Muscle layer of duodenum (tissue), 2 donors: ENCODE results near the gene COL8A1.

ENCODE experiments used
- H3K27ac ChIP-seq: one replicate; pipeline ENCODE4 v1.7.0; 2013; ENCODE audit warnings: mild to moderate bottlenecking, low read length
- H3K27me3 ChIP-seq: one replicate; pipeline ENCODE4 v1.7.0; 2013; ENCODE audit warnings: low read depth, mild to moderate bottlenecking, control low read depth, low read length
- H3K36me3 ChIP-seq, 2 donors: one replicate each; pipeline ENCODE4 v1.7.0; 2013; ENCODE audit warnings: low read length in 2 of 2, control low read depth in 1 of 2, mild to moderate bottlenecking in 1 of 2; ENCODE audit not compliant: insufficient read depth in 2 of 2, control insufficient read depth in 1 of 2
- H3K4me1 ChIP-seq, 2 donors: one replicate each; pipeline ENCODE4 v1.7.0; 2013; ENCODE audit warnings: low read length in 2 of 2, mild to moderate bottlenecking in 2 of 2, control low read depth in 1 of 2, moderate library complexity in 1 of 2; ENCODE audit not compliant: insufficient read depth in 2 of 2, control insufficient read depth in 1 of 2
- H3K4me3 ChIP-seq, 2 donors: one replicate each; pipeline ENCODE4 v1.7.0; 2013; ENCODE audit warnings: low read length in 2 of 2, low read depth in 1 of 2, mild to moderate bottlenecking in 1 of 2
- H3K9me3 ChIP-seq, 2 donors: one replicate each; pipeline ENCODE4 v1.7.0; 2013; ENCODE audit warnings: low read length in 2 of 2, control low read depth in 1 of 2, mild to moderate bottlenecking in 1 of 2; ENCODE audit not compliant: control insufficient read depth in 1 of 2
- donor health status: healthy.

Gene COL8A1

DNA sequence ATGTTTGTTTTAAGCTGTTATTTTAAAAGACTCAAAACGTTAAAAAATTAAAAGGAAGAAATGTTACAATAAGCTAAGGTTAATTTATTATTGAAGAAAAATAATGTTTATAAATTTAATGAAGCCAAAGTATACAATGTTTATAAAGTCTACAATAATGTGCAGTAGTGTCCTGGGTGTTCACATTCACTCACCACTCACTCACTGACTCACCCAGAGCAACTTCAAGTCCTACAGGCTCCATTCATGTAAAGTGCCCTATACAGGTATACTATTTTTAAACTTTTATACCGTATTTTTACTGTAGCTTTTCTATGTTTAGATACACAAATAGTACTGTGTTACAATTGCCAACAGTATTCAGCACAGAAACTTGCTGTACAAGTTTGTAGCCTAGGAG, 55.2 kb downstream of the COL8A1 start:
- no peaks in the 10 kb centered on the region for H3K36me3 ChIP-seq
- H3K4me3 ChIP-seq = no peak overlapping the region
- H3K9me3 ChIP-seq = no peaks in the 10 kb centered on the region
- no peak overlapping the region for H3K27ac ChIP-seq
- H3K27me3 ChIP-seq = no peaks in the 10 kb centered on the region
- no peaks in the 10 kb centered on the region for H3K4me1 ChIP-seq

DNA sequence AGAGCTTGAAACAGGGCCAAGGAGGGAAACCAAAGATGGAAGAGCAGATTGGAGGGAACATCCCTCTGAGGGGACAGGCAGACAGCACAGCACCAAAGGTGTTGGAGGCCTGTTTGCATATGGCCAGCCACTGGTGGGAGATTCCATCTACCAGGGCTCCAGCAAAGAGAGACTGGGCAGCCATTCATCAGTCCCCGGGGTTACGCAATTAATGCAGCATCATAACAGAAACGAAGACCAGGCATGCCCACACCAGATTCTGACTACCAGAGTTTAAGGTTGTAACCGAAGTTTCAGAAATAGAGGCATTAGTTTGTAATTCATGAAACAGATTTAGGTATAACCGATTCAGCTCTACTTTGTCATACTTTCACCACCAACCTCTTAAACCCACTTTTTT, 58.1 kb downstream of the COL8A1 start:
- H3K4me3 ChIP-seq = no peak overlapping the region
- H3K27me3 ChIP-seq = no peaks in the 10 kb centered on the region
- no peaks in the 10 kb centered on the region for H3K4me1 ChIP-seq
- H3K9me3 ChIP-seq = no peaks in the 10 kb centered on the region
- no peaks in the 10 kb centered on the region for H3K36me3 ChIP-seq
- no peak overlapping the region for H3K27ac ChIP-seq

DNA sequence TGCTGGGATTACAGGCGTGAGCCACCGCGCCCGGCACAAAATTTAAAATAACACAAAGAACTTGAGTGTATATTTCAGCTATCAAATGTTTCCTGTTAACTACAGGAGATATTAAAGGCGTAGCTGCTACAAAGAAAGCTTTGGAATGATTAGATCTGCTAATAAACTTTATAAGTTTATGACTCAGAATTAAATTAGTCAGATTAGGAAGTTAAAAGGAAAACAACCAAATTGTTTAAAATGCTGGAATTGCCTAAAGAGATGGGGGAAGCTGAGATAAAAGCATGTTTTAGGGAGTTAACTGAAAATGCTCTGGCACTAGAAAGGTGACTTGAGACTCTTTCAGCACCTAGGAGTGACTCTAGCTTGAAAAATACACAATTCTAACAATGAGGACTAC, 58.9 kb downstream of the COL8A1 start:
- no peaks in the 10 kb centered on the region for H3K9me3 ChIP-seq
- no peak overlapping the region for H3K4me3 ChIP-seq
- no peaks in the 10 kb centered on the region for H3K27me3 ChIP-seq
- no peak overlapping the region for H3K27ac ChIP-seq
- no peaks in the 10 kb centered on the region for H3K36me3 ChIP-seq
- no peaks in the 10 kb centered on the region for H3K4me1 ChIP-seq

DNA sequence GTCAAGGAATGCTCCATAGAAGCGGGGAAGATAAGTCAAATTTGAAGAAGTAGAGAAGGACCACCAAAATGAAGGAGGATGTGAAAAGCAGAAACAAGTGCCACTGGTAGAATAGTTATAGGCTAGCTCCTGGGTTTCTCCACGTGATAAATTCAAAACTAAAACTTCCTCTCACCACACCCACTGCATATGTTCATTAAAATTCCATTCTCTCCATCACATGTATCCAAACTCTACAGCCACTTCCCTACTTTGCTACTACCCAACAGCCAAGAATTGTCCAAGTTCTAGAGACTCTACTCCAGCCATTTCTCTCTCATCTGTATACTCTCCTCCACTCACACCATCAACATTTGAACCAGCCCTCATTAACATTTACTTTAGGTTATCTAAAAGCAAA, 60.5 kb downstream of the COL8A1 start:
- Histone ChIP-seq H3K27me3 (no peaks in the 10 kb centered on the region), H3K36me3 (no peaks in the 10 kb centered on the region), H3K4me3 (no peak overlapping the region), H3K4me1 (peaks cover 0 to 5% of the 10 kb centered on the region in 2 donors), H3K27ac (no peak overlapping the region), H3K9me3 (no peaks in the 10 kb centered on the region)

DNA sequence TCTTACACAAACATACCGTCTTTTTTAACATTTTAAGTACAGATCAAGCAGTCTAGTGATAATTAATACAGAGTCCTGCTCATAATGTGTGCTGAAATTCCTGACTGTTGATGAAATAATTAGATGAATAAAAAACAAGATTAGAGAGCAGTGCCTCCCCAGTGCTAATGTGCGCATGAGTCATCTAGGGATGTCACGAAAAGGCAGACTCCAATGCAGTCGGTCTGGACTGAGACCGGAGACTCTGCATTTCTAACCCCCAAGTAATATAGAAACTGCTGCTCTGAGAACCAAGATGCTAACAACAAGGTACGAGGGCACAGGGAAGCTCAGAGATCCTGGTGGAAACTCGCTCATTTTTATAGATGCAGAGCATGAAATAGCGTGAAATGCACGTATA, 61.4 kb downstream of the COL8A1 start:
- H3K4me3 ChIP-seq = no peak overlapping the region

DNA sequence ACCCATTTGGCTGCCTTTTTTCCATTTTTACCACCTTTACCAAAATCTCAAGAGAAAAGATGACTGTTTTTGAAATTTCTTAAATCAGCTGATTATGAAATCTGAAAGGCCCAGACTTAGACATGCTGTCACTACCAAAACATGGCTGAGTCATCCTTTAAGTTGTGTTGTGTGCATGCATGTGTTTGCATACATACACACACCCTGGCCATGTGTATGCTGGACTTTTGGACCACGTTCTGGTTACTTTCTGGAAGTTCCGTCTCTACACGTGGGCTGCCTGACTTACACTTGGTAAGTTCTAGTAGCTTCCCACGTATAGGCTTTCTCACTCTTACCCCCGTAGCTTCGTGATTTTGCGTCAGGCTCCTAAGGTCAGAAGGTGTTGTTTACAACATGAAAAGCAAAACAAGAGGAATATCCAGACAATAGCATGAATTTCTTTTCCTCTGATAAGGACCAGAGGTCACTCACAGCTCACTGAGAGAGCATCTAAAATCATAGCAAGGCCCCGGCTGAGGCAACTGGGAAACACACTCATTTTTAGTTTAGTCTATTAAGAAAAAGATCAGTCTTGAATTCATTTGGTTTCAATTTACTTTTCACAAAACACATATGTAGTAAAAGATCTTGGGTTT, 62.4 kb downstream of the COL8A1 start:
- no peak overlapping the region for H3K27ac ChIP-seq

More for the DNA sequence above, 61.4 kb downstream of the COL8A1 start:
- Histone ChIP-seq H3K27ac (no peak overlapping the region), H3K9me3 (no peaks in the 10 kb centered on the region), H3K4me1 (peaks cover 0 to 5% of the 10 kb centered on the region in 2 donors), H3K36me3 (no peaks in the 10 kb centered on the region), H3K27me3 (no peaks in the 10 kb centered on the region)

DNA sequence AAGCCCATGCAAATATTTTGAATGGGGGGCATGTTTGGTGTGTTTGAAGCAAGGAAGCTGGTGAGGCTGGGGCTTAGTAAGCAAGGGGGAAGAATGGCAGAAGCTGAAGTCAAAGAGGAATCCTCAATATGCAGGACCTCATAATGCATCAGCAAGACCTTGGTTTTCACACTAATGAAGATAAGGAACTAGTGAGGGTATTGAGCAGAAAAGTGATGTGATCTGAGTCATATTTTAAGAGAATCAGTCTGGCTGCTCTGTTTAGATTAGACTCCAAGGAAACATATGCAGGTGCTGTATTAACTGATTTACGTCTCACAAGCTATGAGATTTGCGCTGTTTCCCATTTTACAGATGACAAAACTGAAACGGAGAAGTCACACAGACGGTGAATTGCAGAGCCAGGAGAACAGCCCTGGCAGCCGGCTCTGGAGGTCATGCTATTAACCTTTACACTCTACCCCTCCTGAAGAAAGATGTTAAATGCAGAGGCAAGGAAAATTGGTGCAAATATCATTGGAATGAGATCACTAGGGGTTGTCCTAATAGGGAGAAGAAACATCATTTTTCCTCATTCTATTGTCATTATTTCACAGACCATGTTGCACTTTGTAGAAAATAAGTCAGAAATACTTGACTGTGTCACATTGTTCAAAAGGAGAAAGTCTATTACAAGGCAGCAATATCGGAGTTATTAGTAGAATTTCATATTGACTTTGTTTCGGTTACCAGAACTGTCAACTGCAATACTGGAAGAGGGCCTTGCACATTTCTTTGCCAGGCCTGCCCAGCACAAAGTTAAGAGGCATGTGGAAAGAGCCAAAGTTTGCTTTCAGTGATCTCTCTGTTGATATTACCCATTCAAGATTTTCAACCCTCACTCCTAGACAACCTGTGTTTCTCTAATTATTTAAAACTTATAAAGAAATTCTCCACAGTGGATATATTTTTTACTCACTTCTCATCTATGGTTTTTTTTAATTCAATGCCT, 64.9 kb downstream of the COL8A1 start:
- Histone ChIP-seq H3K4me1 (peaks cover 0 to 11% of the 10 kb centered on the region in 2 donors), H3K4me3 (no peak overlapping the region), H3K36me3 (no peaks in the 10 kb centered on the region), H3K9me3 (no peaks in the 10 kb centered on the region), H3K27me3 (no peaks in the 10 kb centered on the region), H3K27ac (no peak overlapping the region)

More for the DNA sequence above, 62.4 kb downstream of the COL8A1 start:
- no peaks in the 10 kb centered on the region for H3K27me3 ChIP-seq
- H3K9me3 ChIP-seq = no peaks in the 10 kb centered on the region
- peaks cover 0 to 5% of the 10 kb centered on the region in 2 donors for H3K4me1 ChIP-seq
- no peak overlapping the region for H3K4me3 ChIP-seq
- H3K36me3 ChIP-seq = no peaks in the 10 kb centered on the region

DNA sequence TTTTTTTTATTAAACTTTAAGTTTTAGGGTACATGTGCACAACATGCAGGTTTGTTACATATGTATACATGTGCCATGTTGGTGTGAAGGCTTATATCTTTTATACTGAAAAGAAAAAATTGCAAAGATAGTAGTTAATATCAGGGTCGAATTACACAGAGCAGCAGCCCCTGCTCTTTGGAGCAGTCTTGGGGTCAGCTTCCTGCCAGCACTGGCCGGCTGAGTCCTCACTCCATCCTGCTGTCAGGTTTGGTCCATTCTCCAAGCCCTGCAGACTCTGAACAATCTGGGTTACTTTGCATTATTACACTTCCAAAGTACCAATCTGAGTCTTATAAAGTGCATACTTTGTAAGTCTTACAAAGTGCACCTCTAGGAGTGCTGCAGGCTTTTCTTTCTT, 66.0 kb downstream of the COL8A1 start:
- H3K4me3 ChIP-seq = no peak overlapping the region
- no peaks in the 10 kb centered on the region for H3K9me3 ChIP-seq
- H3K27ac ChIP-seq = no peak overlapping the region
- no peaks in the 10 kb centered on the region for H3K27me3 ChIP-seq
- no peaks in the 10 kb centered on the region for H3K36me3 ChIP-seq
- H3K4me1 ChIP-seq = peaks cover 0 to 11% of the 10 kb centered on the region in 2 donors

DNA sequence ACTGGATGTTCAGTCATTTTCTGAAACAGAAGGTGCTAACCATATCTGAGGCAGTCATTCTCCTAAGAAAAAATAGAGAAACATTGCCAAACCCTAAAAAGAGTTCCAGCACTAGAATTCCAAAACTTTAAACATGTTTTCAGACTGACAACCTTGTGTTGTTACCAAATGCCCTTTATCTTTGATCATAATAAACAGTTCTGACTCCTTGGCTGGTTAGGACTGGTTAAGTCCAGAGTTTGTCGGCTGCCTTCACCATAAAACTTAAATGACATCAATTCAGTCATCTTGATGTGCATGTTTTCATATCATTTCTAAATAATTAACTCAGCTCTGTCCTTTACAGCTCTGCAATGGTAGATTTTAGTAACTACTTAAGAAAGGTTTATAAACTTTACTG, 68.0 kb downstream of the COL8A1 start:
- Histone ChIP-seq H3K4me1 (peaks cover 0 to 11% of the 10 kb centered on the region in 2 donors), H3K9me3 (no peaks in the 10 kb centered on the region), H3K36me3 (no peaks in the 10 kb centered on the region), H3K27ac (no peak overlapping the region), H3K4me3 (no peak overlapping the region), H3K27me3 (no peaks in the 10 kb centered on the region)

DNA sequence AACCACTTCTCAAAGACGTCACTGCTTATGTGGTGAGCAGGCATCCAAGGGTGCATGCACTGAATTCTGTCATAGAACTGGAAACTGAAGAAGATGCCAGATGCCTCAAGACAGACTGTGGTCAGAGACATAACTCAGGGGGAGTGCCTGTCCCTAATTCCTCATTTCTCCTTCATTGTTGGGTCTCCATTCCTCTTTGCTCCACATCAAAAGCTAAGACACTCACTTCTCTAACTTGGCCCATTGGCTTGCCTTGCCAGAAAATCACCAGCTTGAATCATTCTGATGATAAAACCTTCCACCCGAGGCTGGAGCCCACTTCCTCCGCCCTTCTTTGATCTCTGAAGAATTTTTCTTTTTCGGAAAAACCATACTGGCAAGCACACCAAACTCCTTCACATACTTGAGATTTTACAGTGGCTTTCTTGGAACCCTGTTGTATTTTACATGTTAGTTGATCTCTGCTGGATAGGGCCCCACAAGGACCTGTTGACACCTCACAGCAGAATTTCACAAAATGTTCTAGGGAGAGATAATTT, 69.9 kb downstream of the COL8A1 start:
- no peaks in the 10 kb centered on the region for H3K27me3 ChIP-seq
- H3K9me3 ChIP-seq = no peaks in the 10 kb centered on the region
- peaks cover 0 to 8% of the 10 kb centered on the region in 2 donors for H3K4me1 ChIP-seq
- H3K36me3 ChIP-seq = no peaks in the 10 kb centered on the region
- H3K27ac ChIP-seq = no peak overlapping the region
- H3K4me3 ChIP-seq = no peak overlapping the region

DNA sequence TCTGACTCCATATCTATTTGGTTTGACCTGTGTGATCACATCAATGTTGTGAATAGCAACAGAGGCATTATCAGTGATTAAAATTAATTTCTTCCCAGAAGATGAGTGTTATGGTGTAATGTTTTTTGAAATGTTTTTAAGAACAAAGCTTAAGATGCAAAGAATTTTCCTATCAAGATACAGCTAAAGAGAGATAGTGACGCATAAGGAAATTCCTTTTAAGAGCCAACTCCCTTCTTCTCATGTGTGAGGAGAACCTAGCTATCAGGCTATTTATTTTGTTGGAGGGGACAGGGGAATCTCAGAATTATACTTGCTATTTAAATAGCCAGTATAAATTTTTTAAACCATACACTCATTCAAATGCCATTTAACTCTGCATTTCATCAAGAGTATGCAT, 71.3 kb downstream of the COL8A1 start:
- Histone ChIP-seq H3K27ac (no peak overlapping the region), H3K27me3 (no peaks in the 10 kb centered on the region), H3K36me3 (no peaks in the 10 kb centered on the region), H3K9me3 (no peaks in the 10 kb centered on the region), H3K4me3 (no peak overlapping the region), H3K4me1 (peaks cover 0 to 6% of the 10 kb centered on the region in 2 donors)
